ENCODE results near the gene APAF1.

GRCh38 chr12:98741196-98741555 lies 96.1 kb downstream of the APAF1 start:
- no peak for TF ChIP-seq ZNF280D (tag by site-specific recombination; IDR thresholded peaks at IDR 0.05)
- no peak for TF ChIP-seq ZNF449 (tag by site-specific recombination; IDR thresholded peaks at IDR 0.05)
- no peak for TF ChIP-seq CTCF (tag by site-specific recombination; IDR thresholded peaks at IDR 0.05)
- no peak for TF ChIP-seq ZNF132 (tag by site-specific recombination; IDR thresholded peaks at IDR 0.05; ENCODE audit: borderline replicate concordance)
- no peak for TF ChIP-seq ZBTB7A (tag by site-specific recombination; IDR thresholded peaks at IDR 0.05; ENCODE audit: low read depth)
- no peak for TF ChIP-seq ATF2 (tag by site-specific recombination; IDR thresholded peaks at IDR 0.05; ENCODE audit: low read depth)
- TF ChIP-seq MEIS1 (CRISPR knock-in tag; IDR thresholded peaks at IDR 0.05; ENCODE audit: borderline replicate concordance) = no peak
- TF ChIP-seq ZNF658 (tag by site-specific recombination; IDR thresholded peaks at IDR 0.05) = no peak
- no peak for TF ChIP-seq ZFP41 (tag by site-specific recombination; IDR thresholded peaks at IDR 0.05; ENCODE audit: borderline replicate concordance)
- no peak for TF ChIP-seq HOXA7 (CRISPR knock-in tag; IDR thresholded peaks at IDR 0.05; ENCODE audit: borderline replicate concordance)
- no peak for TF ChIP-seq ZBTB8A (tag by site-specific recombination; IDR thresholded peaks at IDR 0.05)
- TF ChIP-seq ZNF274 (IDR thresholded peaks at IDR 0.05; ENCODE audit: low read length) = no peak
- no peak for TF ChIP-seq ZNF274 (tag by site-specific recombination; IDR thresholded peaks at IDR 0.05; ENCODE audit: borderline replicate concordance)
- TF ChIP-seq ZNF530 (tag by site-specific recombination; IDR thresholded peaks at IDR 0.05; ENCODE audit: low read depth) = no peak
